GM21423 (cell line): ENCODE data around the gene CCL17.
"Not testable (repeated sequence)": the region's sequence is repeated elsewhere in the genome, so short reads cannot be mapped to it uniquely, and the experiment has no call there.

Experiments
- ATAC-seq: cut with Tn5 transposase; IDR thresholded peaks from one replicate; pipeline ENCODE4 v1.9.1; 2021; ENCODE audit warnings: mild to moderate bottlenecking, moderate library complexity; ENCODE audit not compliant: unreplicated experiment

CCL17 gene

DNA sequence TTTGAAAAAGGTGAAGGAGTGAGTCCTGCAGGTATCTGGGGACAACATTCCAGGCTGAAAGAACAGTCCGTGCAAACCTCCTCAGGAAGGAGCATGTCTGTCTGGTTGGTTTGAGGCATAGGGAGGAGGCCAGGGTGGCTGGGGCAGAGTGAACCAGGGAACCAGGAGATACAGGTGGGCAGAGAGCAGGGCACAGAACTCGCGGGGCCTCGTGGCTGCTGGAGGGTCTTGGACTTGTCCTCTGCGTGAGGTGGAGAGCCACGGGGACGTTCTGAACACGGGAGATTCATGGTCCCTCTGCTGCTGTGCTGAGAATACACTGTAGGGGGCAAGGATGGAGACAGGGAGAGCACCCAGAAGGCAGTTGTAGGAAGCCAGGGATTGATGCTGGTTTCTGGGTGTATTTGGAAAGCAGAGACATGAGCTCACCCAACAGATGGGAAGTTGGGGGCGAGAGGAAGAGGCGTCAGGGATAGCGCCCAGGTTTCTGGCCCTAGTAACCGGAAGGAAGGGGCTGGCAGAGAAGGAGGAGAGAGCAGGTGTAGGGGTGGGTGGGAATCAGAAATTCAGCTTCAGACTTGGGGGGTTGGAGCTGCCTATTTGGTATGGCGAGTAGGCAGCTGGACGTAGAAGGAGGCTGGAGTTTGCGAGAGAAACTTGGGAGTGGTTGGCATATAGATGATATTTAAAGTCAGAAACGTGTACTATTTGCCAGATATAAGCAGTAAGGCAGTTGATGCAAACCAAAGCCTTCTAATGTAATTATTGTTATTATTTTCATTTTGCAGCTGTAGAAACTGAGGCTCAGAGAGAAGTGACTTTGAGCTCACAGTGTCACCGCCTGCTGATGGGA, at the start of gene CCL17:
CCL17 (plus strand) TSS at position 803 of the 853 bp plus-strand sequence. CDS start 9,166 bp downstream, outside the sequence.
- no peak for ATAC-seq

DNA sequence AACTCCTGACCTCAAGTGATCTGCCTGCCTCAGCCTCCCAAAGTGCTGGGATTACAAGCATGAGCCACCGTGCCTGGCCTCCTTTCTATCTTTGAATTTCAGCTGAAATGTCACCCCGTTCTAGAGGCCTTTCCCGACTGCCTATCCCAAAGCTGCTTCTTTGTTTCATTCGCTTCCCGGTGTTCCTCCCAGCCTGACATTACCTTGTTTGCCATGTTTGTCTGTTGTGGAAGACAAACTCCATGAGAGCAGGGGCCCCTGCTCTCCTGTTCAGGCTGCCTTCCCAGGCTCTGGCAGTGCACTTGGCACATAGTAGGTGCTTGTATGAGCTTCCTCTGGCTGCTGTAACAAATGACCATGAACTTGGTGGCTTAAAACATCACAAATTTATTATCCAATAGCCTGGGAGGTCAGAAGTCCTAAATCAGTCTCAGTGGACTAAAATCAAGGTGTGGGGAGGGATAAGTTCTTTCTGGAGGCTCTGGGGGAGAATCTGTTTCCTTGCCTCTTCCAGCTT, 48.6 kb upstream of the CCL17 start:
- no peak for ATAC-seq

DNA sequence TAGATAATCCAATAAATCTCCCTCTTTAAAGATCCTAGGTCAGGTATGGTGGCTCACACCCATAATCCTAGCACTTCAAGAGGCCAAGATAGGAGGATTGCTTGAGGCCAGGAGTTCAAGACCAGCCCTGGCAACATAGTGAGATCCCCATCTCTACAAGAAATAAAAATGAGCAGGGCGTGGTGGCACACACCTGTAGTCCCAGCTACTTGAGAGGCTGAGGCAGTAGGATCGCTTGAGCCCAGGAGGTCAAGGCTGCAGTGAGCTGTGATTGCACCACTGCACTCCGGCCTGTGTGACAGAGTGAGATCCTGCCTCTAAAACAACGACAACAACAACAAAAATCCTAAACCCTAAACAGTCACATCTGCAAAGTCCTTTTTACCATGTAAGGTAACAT, 48.0 kb upstream of the CCL17 start:
- no peak for ATAC-seq

DNA sequence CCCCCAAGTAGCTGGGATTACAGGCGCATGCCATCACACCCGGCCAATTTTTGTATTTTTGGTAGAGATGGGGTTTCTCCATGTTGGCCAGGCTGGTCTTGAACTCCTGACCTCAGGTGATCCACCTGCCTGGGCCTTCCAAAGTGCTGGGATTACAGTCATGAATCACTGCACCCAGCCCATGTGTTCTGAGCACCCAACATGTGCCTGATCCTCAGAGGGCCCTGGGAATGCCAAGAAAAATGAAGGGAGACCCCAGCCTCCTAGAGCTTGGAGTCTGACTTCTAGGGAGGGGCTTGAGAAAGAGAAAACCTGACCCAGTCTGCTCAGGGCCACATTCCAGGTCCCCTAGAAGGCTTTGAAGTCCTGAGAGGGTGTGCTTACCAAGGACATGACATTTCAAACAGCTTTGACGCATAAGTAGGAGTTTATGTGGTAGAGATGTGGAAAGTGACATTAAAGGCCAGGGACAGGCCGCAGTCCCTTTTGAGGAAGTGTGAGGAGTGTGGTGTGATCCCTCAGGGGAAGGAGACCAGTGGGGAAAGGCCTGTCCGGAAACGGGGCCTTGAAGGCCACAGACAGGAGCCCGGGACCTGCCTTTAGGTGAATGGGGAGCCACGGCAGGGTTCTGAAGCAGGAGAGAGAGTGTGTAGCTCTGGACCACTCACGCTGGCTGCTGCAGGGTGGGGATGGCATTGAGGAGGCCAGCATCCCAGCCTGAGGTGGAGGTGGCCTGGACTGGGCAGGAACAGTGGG, 47.1 kb upstream of the CCL17 start:
- no peak for ATAC-seq

DNA sequence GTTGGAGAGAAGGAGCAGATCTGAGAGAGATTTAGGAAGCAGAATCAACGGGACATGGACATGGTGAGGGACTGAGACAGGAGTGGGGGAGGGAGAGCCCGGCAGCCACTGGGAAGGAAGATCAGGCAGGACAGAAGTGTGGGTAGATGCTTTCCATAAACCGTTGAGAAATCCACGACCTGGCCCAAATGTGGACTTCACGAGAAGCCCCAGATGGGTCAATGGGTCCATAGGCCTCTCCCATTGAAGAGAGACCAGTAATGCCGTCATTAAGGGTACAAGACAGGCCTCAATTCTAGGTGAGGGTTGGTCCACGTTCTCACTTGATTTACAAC, 46.5 kb upstream of the CCL17 start:
- no peak for ATAC-seq

DNA sequence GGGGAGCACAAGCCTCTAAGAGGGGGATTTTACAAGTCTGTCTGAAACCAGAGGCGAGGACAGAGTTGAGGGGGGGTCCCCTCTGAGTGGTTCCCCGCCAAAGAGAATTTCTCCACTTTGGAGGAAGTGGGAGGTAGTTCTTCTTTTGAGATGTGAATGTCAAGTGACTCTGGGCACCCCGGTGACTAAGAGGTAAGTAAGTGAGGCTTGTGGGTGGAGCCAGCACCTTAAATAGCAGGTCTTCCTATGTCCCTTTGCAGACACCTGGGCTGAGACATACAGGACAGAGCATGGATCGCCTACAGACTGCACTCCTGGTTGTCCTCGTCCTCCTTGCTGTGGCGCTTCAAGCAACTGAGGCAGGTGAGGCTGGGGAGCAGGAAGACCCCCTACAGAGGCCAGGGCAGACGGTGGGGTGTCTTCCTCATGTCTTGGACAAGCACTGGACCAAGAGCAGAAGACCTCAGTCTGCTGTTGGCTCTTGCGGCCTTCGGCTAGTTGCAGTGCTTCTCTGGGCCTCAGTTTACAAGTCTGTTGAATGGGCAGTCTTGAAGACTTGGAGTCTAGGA, 46.0 kb upstream of the CCL17 start, which contains the start of gene CCL22:
CCL22 (plus strand) TSS at position 257 of the 569 bp plus-strand sequence; CDS start at position 291, 34 bp downstream.
- peak; percentile 53 for ATAC-seq

DNA sequence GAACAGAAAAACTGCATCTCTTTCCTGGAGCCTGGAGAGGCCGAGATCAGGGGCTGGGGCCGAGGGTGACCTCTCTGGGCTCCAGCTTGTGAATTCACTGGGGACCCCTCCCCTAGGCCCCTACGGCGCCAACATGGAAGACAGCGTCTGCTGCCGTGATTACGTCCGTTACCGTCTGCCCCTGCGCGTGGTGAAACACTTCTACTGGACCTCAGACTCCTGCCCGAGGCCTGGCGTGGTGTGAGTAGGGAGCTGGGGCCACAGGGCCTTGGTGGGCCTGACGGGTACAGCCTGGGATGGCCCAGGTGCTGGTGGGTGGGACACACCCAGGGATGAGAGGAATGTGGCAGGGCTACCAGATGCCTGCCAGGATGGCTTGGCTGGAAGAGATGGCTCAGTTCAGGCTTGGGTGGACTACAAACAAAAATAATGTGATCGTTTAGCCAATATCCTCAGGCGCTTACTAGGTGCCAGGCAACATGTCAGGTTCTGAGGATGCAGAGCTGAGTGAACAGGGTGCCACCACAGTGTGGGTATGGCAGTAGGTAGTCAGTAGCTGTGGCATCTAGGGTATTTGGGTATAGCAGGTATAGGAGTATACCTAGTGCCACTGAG, 44.1 kb upstream of the CCL17 start:
- ATAC-seq: no peak

DNA sequence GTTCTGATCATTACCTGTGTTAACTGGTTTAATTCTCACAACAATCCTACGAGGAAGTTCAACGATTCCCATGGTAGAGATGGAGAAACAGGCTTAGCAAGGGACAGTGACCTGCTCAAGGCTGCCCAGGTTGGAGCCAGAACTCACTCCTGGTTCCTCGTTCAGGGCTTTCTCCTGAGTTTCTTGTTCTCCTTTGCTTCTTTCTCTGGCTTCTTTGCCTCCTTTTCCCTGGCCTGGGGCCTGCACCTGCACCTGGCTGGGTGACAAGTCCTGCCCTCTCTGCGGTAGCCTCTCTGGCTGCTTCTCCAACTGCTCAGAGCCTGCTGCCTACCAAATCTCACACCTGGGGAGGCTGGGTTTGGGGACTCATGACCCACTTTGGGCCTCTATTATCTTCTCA, 43.2 kb upstream of the CCL17 start:
- ATAC-seq: no peak

DNA sequence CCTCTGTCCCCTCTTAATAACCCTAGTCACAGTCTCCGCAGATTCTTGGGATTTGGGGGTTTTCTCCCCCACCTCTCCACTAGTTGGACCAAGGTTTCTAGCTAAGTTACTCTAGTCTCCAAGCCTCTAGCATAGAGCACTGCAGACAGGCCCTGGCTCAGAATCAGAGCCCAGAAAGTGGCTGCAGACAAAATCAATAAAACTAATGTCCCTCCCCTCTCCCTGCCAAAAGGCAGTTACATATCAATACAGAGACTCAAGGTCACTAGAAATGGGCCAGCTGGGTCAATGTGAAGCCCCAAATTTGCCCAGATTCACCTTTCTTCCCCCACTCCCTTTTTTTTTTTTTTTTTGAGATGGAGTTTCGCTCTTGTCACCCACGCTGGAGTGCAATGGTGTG, 40.4 kb upstream of the CCL17 start:
- ATAC-seq: no peak

DNA sequence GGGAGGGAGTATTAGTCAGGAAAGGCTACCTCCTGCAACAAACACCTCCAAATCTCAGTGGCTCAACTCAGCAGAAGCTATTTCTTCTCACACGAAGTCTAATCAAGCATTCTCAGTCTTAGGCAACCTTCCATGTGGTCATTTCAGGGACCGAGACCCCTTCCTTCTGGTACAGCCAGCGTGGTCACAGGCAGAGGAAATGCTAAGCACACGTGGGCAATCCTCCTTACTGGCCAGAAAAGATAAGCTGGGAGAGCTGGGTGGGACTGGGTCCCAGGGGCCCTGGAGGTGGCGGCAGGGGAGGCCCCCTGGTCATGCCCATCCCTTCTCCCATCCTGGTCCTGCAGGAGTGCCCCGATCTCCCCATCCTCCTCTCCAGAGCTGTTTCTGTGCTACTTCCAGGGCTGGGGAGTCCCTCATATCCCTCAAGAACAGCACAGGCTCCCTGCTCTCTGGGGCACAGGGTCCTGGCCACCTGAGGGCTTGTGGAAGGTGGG, 38.0 kb upstream of the CCL17 start:
- no peak for ATAC-seq

DNA sequence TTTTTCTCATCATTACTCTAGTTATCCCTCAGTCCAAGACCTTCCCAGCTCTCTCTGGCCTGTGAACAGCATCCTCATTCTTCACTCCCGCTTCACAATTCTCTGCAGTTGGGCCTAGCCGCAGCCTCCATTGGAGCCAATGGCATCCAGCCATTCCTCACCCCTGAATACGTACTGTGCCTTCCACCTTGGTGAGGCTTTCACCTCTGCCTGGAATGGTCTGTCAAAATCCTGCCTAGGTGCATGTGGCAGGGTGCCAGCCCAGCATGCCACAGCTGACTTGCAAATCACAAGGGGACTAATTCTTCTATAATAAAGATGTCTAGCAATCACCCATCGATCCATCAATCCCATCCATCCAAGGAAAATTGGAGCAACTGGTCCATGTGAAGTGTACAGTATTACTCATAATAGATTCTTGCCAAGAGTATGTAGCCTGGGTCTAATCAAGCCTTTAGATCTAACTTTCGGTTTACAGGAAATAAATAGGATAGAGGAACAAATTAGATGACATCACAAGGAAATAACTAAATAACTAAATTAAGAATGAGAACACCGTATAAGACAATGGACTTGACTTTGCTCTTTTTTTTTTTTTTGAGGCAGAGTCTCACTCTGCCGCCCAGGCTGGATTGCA, 37.3 kb upstream of the CCL17 start:
- no peak for ATAC-seq

DNA sequence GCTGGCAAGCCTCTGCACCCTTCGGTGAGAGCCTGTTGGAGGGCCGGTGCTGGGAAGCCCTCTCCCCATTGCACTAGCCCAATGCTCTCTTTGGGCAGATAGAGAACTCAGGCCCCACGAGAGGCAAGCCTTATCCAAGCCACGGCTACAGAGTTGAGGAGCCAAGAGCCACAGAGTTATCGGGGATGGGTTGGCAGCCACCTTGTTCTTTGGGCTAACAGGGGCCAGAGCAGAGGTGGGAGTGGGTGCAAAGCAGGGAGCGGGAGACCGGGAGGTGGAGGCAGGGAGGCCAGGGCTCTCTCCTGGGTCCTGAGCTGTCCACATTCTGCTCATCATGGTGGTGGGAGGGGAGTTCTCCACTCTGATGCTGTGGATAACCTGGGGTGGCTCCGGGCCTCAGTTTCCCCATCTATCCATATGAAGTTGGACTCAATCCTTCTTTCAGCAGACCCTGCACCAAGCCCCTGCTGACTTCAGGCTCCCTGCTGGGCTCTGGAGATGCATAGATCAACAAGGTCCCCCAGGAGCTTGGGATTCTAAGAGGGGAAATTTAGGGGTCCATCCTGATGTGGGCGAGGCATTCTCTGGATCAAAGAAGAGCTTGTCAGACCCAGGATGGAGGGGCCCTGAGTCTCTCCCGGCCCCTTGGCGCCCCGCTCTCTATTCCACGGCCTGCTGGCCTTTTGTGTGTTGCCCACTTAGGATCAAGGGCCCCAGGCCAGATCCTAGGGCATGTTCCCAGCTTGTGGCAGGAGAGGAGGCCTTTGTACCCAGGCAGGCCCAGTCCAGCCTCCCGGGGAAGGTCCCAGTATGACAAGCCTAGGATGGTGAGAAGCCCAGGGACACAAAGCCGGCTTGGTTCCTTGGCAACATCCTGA, 32.8 kb upstream of the CCL17 start:
- ATAC-seq: no peak

DNA sequence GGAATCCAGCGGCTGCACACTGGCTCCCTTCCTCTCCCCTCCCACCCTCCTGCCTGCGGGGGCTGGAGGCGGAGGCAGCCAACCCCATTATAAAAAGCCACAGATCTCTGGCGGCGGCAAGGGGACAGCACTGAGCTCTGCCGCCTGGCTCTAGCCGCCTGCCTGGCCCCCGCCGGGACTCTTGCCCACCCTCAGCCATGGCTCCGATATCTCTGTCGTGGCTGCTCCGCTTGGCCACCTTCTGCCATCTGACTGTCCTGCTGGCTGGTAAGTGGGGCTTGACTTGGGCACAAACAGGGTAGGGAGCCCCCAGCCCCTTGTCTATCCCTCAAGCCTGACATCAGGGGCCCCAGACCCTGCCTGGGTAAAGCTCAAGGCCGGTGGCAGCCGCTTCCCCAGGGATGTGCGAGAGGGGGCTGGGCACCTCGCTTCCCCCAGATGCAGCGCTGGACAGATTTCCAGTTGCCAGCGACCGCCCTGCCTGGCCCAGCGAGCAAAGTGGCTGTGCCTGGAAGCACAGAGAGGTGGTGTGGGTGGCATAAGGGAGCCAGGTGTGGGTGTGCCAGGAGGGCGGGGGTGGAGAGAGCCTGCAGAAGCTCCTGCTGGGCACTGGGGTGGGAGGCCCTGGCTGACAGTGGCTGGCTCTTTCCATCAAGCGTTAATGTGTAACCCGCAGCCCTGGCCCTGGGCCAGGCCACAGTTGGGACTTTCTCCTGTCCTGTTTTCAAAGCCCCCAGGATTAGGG, 32.0 kb upstream of the CCL17 start, which contains the start of gene CX3CL1:
CX3CL1 (plus strand) TSS at position 119 of the 745 bp plus-strand sequence; CDS start at position 198, 79 bp downstream.
- ATAC-seq: no peak

DNA sequence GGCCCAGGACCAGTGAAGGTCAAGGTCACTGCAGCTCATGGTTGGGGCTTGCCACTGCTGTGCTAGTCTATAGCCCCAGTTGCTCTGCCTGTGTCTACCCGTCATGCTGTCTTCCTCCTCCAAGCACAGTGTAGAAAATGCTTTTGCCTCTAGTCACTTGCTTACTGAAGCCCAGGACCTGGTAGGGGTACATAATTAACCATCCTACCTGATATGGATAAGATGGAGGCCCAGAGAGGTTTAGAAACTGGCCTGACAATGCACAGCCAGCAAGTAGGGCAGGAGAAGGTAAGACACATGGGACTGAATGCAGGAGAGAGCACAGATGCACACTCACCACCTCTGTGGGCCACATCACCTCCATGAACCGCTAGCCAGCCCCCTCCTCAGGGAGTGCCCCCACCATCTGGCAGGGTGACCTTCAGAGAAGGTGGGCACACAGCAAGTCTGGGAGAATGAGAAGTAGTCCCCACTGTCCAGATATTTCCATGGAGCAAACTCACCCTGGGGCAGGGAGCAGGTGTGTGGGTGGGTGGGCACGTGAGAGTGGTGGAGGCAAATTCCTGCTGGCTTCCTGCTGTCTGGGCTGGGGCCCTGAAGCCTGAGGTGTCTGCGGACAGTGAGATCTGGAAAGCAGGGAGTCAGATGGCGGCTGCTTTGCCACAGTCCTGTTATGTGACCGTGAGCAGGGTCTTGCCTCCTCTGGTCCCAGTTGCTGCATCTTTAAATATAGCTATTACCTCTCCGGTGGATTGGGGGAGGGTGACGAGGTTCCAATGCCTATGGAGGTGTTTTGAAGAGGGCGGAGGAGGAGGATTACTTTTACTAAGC, 31.2 kb upstream of the CCL17 start:
- ATAC-seq: no peak

DNA sequence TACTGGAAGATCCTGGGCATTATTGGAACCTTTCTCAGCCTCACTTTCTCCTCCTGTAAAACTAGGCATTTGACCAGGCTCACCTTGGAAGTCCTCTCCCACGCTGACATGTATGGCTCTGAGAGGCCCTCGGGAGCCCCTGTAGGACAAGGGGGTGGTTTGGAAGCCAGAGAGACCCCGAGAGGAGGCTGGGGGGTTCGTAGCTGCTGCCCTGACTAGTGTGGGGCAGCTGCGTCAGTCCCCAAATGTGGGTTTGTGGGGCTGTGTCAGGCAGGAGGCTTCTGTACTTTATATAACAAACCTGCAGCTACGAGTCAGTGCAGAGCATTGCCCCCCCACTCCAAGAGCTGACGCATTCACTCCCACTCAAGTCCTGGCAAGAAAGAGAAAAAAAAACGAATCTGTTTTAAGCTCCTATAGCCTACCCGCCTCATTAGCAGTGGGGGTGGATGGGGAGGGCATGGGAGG, 30.5 kb upstream of the CCL17 start:
- ATAC-seq: no peak

DNA sequence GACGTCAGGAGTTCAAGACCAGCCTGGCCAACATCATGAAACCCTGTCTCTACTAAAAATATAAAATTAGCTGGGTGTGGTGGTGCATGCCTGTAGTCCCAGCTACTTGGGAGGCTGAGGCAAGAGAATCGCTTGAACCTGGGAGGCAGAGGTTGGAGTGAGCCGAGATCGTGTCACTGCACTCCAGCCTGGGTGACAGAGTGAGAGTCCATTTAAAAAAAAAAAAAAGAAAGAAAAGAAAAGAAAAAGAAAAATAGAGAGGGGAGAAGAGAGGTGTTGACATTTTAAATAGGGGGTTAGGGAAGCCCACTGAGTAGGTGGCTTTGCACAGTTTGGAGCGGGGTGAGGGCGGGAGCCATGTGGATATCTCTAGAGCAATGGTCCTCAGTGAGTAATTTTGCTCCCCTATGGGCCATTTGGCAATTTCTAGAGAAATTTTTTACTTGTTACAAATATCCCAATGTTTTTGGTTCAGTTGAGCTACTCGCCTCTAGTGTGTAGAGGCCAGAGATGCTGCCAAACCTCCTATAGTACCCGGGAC, 29.6 kb upstream of the CCL17 start:
- not testable (repeated sequence) for ATAC-seq

DNA sequence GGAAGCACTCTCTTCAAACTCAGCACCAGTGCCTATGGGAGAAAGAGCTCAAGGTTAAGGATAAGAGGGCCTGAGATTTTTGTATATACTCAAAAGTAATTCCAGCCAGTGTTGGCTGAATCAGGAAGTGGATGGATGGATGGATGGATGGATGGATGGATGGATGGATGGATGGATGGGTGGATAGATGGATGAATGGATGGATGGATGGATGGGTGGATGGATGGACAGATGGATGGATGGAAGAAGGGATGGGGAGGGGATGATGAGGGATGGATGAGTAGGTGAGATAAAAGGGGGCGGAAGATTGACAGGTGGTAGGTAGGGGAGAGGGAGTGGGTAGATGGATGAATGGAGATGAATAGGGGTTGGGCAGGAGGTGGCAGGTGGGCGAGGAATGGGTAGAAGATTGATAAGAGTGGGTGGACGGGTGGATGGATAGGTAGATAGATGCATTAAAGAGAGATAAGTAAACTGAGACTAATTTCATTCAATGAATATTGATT, 28.2 kb upstream of the CCL17 start:
- ATAC-seq: no peak
